ENCODE data around the gene KRT5.

Gene KRT5

GRCh38 chr12:52517005-52517835, 3.0 kb downstream of the KRT5 start:
- no peak for DNase-seq (ENCODE audit: low read depth)
- TF ChIP-seq CTCF (IDR thresholded peaks at IDR 0.05; ENCODE audit: low read depth, low read length, missing control alignments): no peak
- H3K4me3 ChIP-seq (ENCODE audit: low read depth, low read length): no peak overlapping the region

DNA sequence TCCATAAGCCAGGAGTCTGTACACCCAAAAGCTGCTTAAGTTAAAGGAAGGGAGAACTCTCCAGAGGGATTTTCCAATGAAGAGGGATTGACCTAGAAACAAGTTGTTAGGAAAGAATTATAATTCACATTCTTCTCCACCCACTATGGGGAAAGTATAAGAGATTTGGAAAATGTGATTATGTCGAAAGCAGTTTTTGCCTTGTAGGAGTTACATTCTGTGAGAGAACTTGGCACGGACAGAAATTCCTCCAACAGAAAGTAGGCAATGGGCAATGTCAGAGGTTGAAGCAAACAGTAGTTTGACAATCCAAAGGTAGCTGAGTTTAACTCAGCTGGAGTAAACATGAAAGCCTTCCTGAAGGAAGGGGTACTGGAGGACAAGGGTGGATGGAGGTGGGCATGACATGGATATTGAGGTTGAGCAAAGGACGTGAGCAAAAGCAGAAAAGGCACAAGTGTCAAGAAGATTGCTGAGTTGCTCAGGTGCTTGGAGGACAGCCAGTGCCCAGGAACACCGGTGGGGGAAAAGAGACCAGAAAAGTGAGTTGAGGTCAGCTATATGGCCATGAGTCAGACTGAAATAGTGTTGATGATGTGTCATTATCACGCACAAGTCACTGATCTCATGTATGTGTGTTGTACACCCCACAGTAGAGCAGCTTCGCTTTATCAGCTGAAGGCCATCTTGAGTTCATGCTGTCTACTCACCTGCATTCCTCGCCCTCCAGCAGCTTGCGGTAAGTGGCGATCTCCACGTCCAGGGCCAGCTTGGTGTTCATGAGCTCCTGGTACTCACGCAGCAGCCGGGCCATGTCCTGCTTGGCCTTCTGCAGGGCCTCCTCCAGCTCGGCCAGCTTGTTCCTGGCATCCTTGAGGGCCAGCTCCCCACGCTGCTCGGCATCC, 4.0 kb downstream of the KRT5 start:
- no peak for DNase-seq (ENCODE audit: low read depth)
- TF ChIP-seq CTCF (IDR thresholded peaks at IDR 0.05; ENCODE audit: low read depth, low read length, missing control alignments): no peak
- no peak overlapping the region for H3K4me3 ChIP-seq (ENCODE audit: low read depth, low read length)

DNA sequence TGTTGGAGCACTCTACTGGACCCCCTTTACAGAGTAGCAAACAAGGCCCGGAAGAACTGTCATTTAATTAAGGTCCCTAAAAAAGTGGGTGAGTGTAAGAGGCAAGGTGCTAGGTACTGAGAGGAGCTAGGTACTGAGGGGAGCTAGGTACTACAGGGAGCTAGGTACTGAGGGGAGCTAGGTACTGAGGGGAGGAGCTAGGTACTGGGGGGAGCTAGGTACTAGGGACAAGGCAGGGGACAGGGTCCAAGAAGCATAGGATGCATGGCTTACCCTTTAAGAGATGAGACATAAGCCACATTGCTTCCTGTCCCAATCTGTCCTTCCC, 4.9 kb downstream of the KRT5 start:
- no peak for DNase-seq (ENCODE audit: low read depth)
- no peak for TF ChIP-seq CTCF (IDR thresholded peaks at IDR 0.05; ENCODE audit: low read depth, low read length, missing control alignments)
- H3K4me3 ChIP-seq (ENCODE audit: low read depth, low read length): no peak overlapping the region

GRCh38 chr12:52514471-52515318, 5.5 kb downstream of the KRT5 start:
- TF ChIP-seq CTCF (IDR thresholded peaks at IDR 0.05; ENCODE audit: low read depth, low read length, missing control alignments): no peak
- H3K4me3 ChIP-seq (ENCODE audit: low read depth, low read length): no peak overlapping the region
- no peak for DNase-seq (ENCODE audit: low read depth)

DNA sequence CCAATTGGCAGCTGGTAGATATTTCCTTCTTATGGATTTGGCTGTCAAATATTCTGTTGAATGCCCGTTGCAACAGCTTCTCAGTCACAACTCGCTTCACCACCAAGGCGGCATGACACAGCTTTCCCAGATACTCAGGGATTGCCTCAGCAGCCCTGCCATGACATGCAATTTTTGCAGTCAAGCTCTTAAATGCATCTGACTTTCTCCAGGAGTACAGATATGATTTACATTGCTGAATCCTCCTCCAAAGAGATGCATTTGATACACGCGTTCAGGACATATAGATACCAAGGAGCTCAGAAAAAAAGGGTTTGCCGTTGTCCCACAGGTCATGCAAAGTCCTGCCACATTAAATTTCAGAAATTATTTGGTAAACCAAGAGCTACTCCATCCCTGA, 6.5 kb downstream of the KRT5 start:
- H3K4me3 ChIP-seq (ENCODE audit: low read depth, low read length): no peak overlapping the region
- no peak for TF ChIP-seq CTCF (IDR thresholded peaks at IDR 0.05; ENCODE audit: low read depth, low read length, missing control alignments)
- no peak for DNase-seq (ENCODE audit: low read depth)

- no peak overlapping the region for H3K4me3 ChIP-seq (ENCODE audit: low read depth, low read length)
- no peak for TF ChIP-seq CTCF (IDR thresholded peaks at IDR 0.05; ENCODE audit: low read depth, low read length, missing control alignments)
- DNase-seq (ENCODE audit: low read depth): no peak
These were observed 12.0 kb downstream of the KRT5 start for GRCh38 chr12:52508211-52508610.

All from GM12864 (cell line).